ENCODE data around the gene ITGAL. TPM values are rescaled to one million over a fixed set of nuclear protein-coding genes. Genes with fewer than 3 reads are reported as not detected.

The ITGAL gene
- total and polyA plus RNA-seq, 2 of the 13 experiments (the other 11 are each of a cell fraction or from before 2014, with no cell fraction given): 0.86 to 1.2 TPM

DNA sequence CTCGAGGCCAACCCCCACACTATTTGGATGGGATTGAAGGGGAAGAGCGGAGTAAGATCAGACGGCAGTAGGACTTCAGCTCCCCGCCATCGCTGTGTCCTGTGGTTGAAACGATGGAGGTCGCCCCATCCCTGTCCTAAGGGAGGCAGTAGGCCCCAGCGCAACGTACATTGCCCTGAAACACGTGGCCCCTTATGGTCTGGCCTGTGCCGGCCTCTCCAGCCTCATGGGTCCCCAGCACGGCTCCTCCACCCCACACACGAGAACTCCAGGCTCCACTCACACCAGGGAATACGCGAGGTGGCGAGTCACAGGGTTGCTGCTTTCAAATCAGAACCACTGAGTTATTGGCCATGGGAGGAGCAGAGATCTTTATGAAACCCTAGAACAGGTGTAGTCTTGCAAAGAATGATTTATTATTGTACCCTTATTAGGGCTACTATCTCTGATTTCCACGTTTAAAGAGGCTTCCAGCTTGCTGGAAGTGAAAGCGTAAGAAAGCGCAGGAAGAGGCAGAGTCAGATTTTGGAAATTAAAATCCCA is 42.0 kb upstream of the ITGAL start (continued):
- TF ChIP-seq THYN1 (CRISPR knock-in tag; IDR thresholded peaks at IDR 0.05; ENCODE audit: borderline replicate concordance, low read depth) (no peak), ZNF800 (CRISPR knock-in tag; IDR thresholded peaks at IDR 0.05) (peak; percentile 84; the same call in 1 of the 2 replicates), GPN1 (CRISPR knock-in tag; IDR thresholded peaks at IDR 0.05; ENCODE audit: borderline replicate concordance) (no peak; the same call in 1 of the 2 replicates), GFI1 (CRISPR knock-in tag; IDR thresholded peaks at IDR 0.05; ENCODE audit: borderline replicate concordance) (peak; percentile 24; the same call in 1 of the 2 replicates), MEF2D (CRISPR knock-in tag; IDR thresholded peaks at IDR 0.05) (no peak; the same call in 1 of the 2 replicates), ZNF101 (CRISPR knock-in tag; IDR thresholded peaks at IDR 0.05; ENCODE audit: borderline replicate concordance, low read depth) (peak; percentile 93; the same call in 1 of the 2 replicates), E2F5 (CRISPR knock-in tag; conservative IDR thresholded peaks at IDR 0.05) (no peak), ZNF414 (CRISPR knock-in tag; IDR thresholded peaks at IDR 0.05) (0 out of 2 replicates have a peak, but pooled peaks have one; percentile 29), CREM (IDR thresholded peaks at IDR 0.05) (no peak; the same call in 1 of the 2 replicates), CREM (CRISPR knock-in tag; IDR thresholded peaks at IDR 0.05) (no peak), ZNF296 (CRISPR knock-in tag; conservative IDR thresholded peaks at IDR 0.05) (no peak), ZMYM4 (CRISPR knock-in tag; IDR thresholded peaks at IDR 0.05) (peak; percentile 82; the same call in 1 of the 2 replicates), ZNF770 (CRISPR knock-in tag; IDR thresholded peaks at IDR 0.05) (peak; percentile 80), CBFB (CRISPR knock-in tag; IDR thresholded peaks at IDR 0.05) (0 out of 2 replicates have a peak, but pooled peaks have one; percentile 45), ZNF207 (IDR thresholded peaks at IDR 0.05; ENCODE audit: borderline replicate concordance) (no peak), SRF (IDR thresholded peaks at IDR 0.05; ENCODE audit: low read depth, low read length) (no peak), DNMT1 (CRISPR knock-in tag; IDR thresholded peaks at IDR 0.05) (peak; percentile 91; the same call in 1 of the 2 replicates), ZSCAN30 (CRISPR knock-in tag; IDR thresholded peaks at IDR 0.05) (no peak), MED8 (CRISPR knock-in tag; IDR thresholded peaks at IDR 0.05; ENCODE audit: insufficient replicate concordance) (no peak), SMYD3 (CRISPR knock-in tag; IDR thresholded peaks at IDR 0.05) (0 out of 2 replicates have a peak, but pooled peaks have one; percentile 64), RBAK (CRISPR knock-in tag; IDR thresholded peaks at IDR 0.05) (0 out of 2 replicates have a peak, but pooled peaks have one; percentile 63), ZNF232 (CRISPR knock-in tag; IDR thresholded peaks at IDR 0.05; ENCODE audit: borderline replicate concordance) (peak; percentile 93), ZNF792 (CRISPR knock-in tag; IDR thresholded peaks at IDR 0.05) (peak; percentile 75; the same call in 1 of the 2 replicates)
- TF ChIP-seq, protein P1, sequence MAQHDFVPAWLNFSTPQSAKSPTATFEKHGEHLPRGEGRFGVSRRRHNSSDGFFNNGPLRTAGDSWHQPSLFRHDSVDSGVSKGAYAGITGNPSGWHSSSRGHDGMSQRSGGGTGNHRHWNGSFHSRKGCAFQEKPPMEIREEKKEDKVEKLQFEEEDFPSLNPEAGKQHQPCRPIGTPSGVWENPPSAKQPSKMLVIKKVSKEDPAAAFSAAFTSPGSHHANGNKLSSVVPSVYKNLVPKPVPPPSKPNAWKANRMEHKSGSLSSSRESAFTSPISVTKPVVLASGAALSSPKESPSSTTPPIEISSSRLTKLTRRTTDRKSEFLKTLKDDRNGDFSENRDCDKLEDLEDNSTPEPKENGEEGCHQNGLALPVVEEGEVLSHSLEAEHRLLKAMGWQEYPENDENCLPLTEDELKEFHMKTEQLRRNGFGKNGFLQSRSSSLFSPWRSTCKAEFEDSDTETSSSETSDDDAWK (CRISPR knock-in tag; IDR thresholded peaks at IDR 0.05): no peak
